ENCODE results near the gene RAB35. TPM values are rescaled to one million over a fixed set of nuclear protein-coding genes. Genes with fewer than 3 reads are reported as not detected.

The RAB35 gene
- total RNA-seq, 3 donors from 2014 or later (not counting 1 experiment from before 2014, with no cell fraction given) = 65.0 to 85.9 (median 81.2) TPM

DNA sequence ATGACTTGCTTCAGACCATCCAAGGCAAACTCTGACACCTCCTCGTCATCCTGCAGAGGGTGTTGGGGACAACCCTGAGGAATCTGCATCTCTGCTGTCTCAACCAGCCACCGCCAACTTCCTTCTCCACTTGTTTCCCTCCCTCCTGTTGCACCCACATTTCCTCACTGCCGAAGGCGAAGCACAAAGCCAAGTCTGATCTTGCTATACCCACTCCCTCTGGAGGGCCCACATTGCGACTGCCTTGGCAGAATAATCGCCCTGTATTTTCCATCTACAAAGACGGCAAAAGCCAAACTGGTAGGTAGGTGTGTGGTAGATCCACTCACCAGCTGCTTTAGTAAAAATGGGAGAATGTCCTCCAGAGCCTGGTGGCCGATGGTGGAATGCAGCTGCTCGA lies 21.8 kb upstream of the RAB35 start:
- TF ChIP-seq, protein P1, sequence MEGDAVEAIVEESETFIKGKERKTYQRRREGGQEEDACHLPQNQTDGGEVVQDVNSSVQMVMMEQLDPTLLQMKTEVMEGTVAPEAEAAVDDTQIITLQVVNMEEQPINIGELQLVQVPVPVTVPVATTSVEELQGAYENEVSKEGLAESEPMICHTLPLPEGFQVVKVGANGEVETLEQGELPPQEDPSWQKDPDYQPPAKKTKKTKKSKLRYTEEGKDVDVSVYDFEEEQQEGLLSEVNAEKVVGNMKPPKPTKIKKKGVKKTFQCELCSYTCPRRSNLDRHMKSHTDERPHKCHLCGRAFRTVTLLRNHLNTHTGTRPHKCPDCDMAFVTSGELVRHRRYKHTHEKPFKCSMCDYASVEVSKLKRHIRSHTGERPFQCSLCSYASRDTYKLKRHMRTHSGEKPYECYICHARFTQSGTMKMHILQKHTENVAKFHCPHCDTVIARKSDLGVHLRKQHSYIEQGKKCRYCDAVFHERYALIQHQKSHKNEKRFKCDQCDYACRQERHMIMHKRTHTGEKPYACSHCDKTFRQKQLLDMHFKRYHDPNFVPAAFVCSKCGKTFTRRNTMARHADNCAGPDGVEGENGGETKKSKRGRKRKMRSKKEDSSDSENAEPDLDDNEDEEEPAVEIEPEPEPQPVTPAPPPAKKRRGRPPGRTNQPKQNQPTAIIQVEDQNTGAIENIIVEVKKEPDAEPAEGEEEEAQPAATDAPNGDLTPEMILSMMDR (IDR thresholded peaks at IDR 0.05) = no peak
- H3K36me3 Mint-ChIP-seq = peaks cover 21% of the 10 kb centered on the region

DNA sequence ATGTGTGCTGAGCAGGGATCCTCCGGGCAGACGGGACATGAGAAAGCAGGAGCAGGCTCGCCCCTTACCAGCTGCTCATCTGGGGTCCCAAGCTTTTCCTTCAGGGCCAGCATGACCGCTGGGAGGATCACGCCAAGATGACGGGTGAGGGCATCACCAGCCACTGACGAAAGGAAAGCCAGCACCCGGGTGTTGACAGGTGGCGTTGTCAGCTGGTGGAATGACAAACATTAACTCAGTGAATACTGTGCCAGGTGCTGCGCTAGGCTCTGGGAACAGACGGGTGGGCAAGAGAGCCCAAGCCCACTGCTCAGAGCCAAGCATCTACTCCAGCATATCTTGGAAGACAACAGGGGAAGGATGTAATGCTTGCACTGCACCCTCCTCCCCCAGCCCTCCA lies 21.3 kb upstream of the RAB35 start:
- no peaks in the 10 kb centered on the region for H3K9me3 ChIP-seq (ENCODE audit: control insufficient read depth, insufficient read depth, low read length)
- H3K27ac ChIP-seq (ENCODE audit: low read length) = no peak overlapping the region
- Mint-ChIP-seq H3K4me1 (no peaks in the 10 kb centered on the region), H3K36me3 (peaks cover 21% of the 10 kb centered on the region), H3K4me3 (no peak overlapping the region), H3K9me3 (no peaks in the 10 kb centered on the region), H3K27ac (no peak overlapping the region), H3K27me3 (ENCODE audit: low read depth in 2 of 2) (no peaks in the 10 kb centered on the region)
- ATAC-seq = no peak
- no peaks in the 10 kb centered on the region for H3K27me3 ChIP-seq (ENCODE audit: control insufficient read depth, insufficient read depth, low read length)
- no peaks in the 10 kb centered on the region for H3K4me1 ChIP-seq (ENCODE audit: control insufficient read depth, insufficient read depth, low read length)
- WGBS (ENCODE audit: insufficient coverage) = 95% methylated on average over 11 of the region's 11 CpGs
- intact Hi-C loops (cut with micrococcal nuclease) = no loop called here
- peaks cover 89% of the 10 kb centered on the region for H3K36me3 ChIP-seq (ENCODE audit: control insufficient read depth, insufficient read depth, low read length)
- H3K4me3 ChIP-seq (ENCODE audit: low read length) = no peak overlapping the region
- no peak for DNase-seq
- TF ChIP-seq, protein P1 (IDR thresholded peaks at IDR 0.05) = no peak

More for the DNA sequence above, 21.8 kb upstream of the RAB35 start:
- ATAC-seq (no peak), DNase-seq (no peak)
- Mint-ChIP-seq H3K27me3 (ENCODE audit: low read depth in 2 of 2) (no peaks in the 10 kb centered on the region), H3K4me3 (no peak overlapping the region), H3K27ac (no peak overlapping the region), H3K4me1 (no peaks in the 10 kb centered on the region), H3K9me3 (no peaks in the 10 kb centered on the region)
- intact Hi-C loops (cut with micrococcal nuclease) = no loop called here
- H3K27me3 ChIP-seq (ENCODE audit: control insufficient read depth, insufficient read depth, low read length) = no peaks in the 10 kb centered on the region
- H3K4me3 ChIP-seq (ENCODE audit: low read length) = no peak overlapping the region
- WGBS (ENCODE audit: insufficient coverage) = 96% methylated on average over 8 of the region's 9 CpGs
- H3K4me1 ChIP-seq (ENCODE audit: control insufficient read depth, insufficient read depth, low read length) = no peaks in the 10 kb centered on the region
- no peak overlapping the region for H3K27ac ChIP-seq (ENCODE audit: low read length)
- H3K9me3 ChIP-seq (ENCODE audit: control insufficient read depth, insufficient read depth, low read length) = no peaks in the 10 kb centered on the region
- H3K36me3 ChIP-seq (ENCODE audit: control insufficient read depth, insufficient read depth, low read length) = peaks cover 87% of the 10 kb centered on the region

DNA sequence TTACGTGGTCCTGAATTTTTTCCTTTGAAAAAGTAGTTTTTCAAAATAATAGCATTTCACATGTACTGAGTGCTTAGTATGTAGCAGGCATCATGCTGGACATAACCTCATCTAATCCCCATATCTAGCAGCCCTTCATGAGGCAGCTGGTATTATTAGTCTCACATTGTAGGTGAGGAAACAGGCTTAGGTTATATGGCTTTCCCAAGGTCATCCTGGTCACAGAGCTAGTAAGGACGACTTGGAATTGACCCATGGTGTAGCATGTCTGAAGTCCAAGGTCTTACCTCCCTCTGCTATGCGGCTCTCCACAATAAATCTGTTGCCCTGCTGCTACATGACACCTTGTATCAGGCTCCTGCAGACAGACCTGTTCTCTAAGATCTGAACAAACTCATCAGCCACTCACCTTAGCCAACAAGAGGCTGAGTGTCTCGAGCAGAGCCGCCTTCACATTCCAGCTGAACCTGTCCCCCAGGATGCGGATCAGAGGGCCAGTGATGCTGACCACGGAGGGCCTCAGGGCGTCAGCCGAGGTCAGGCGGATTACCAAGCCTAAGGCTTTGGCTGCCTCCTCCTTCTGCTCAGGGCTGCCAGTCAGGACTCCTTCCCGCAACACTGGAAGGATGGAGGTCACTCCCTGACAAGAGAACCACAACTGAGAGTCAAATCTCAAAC lies 19.7 kb upstream of the RAB35 start:
- ATAC-seq (no peak), DNase-seq (no peak)
- H3K36me3 ChIP-seq (ENCODE audit: control insufficient read depth, insufficient read depth, low read length) = peaks cover 88% of the 10 kb centered on the region
- Mint-ChIP-seq H3K4me1 (no peaks in the 10 kb centered on the region), H3K9me3 (no peaks in the 10 kb centered on the region), H3K4me3 (no peak overlapping the region), H3K36me3 (peaks cover 14% of the 10 kb centered on the region), H3K27ac (no peak overlapping the region), H3K27me3 (ENCODE audit: low read depth in 2 of 2) (no peaks in the 10 kb centered on the region)
- no peak overlapping the region for H3K4me3 ChIP-seq (ENCODE audit: low read length)
- WGBS (ENCODE audit: insufficient coverage) = 98% methylated on average over 11 of the region's 11 CpGs
- no peaks in the 10 kb centered on the region for H3K9me3 ChIP-seq (ENCODE audit: control insufficient read depth, insufficient read depth, low read length)
- no peak overlapping the region for H3K27ac ChIP-seq (ENCODE audit: low read length)
- TF ChIP-seq, protein P1 (IDR thresholded peaks at IDR 0.05) = no peak
- no peaks in the 10 kb centered on the region for H3K4me1 ChIP-seq (ENCODE audit: control insufficient read depth, insufficient read depth, low read length)
- H3K27me3 ChIP-seq (ENCODE audit: control insufficient read depth, insufficient read depth, low read length) = no peaks in the 10 kb centered on the region
- intact Hi-C loops (cut with micrococcal nuclease) = no loop called here

Measured in natural killer cell (primary cell).